ENCODE measurements around the gene NXPH2.

- no peak for TF ChIP-seq POLR2A (IDR thresholded peaks at IDR 0.05)
- no peak for TF ChIP-seq CTCF (IDR thresholded peaks at IDR 0.05)
These were observed 66.7 kb downstream of the NXPH2 start for GRCh38 chr2:138713504-138713903.

Data from heart left ventricle (tissue), 13 donors.